Smooth muscle cell of the pulmonary artery (primary cell): Measurements from ENCODE around the gene OR9G1. TPM values are rescaled to one million over a fixed set of nuclear protein-coding genes. Genes with fewer than 3 reads are reported as not detected.

ENCODE experiments used
- total RNA-seq: library from RNA; depleted of rRNA; stranded (reverse); fragments of >200 nt; gene quantifications from 2 replicates; pipeline ENCODE4 v1.2.3, GENCODE V29; 2014

OR9G1 gene, protein sequence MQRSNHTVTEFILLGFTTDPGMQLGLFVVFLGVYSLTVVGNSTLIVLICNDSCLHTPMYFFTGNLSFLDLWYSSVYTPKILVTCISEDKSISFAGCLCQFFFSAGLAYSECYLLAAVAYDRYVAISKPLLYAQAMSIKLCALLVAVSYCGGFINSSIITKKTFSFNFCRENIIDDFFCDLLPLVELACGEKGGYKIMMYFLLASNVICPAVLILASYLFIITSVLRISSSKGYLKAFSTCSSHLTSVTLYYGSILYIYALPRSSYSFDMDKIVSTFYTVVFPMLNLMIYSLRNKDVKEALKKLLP
- total RNA-seq = not detected in 2 replicates

GRCh38 chr11:56698795-56699194 is at the start of gene OR9G1:
TSS of gene OR9G1 (plus strand) at chr11:56699095. CDS start at chr11:56700388, 1,293 bp downstream.

DNA sequence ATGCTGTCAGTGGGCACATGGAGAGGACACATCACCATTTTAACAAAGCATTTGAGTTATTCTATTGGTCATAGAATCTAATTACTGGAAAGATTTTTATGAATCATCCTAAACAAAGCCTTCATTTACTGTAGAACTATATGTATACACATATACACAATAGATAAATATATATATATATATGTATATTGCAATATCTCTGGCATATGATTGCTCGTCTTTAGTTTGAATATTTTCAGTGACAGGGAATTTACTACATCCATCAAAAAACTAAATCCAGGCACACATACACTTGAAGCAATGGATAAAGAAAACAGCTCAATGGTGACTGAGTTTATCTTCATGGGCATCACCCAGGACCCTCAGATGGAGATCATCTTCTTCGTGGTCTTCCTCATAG is 35.5 kb upstream of the OR9G1 start, which contains the start of gene OR5AR1:
Gene OR5AR1 (plus strand): TSS at position 301 of the 400 bp plus-strand sequence. CDS start 0 bp downstream, at position 301.

GRCh38 chr11:56748597-56748996 is 49.7 kb downstream of the OR9G1 start, which contains the start of gene OR9G4:
TSS of gene OR9G4 (minus strand) at chr11:56748697. CDS start at chr11:56743766, 4,931 bp downstream.

Other genes with a start within 250 kb of the OR9G1 start
- not detected in 2 replicates for gene OR5M3, start 225.7 kb upstream of the OR9G1 start, total RNA-seq
- gene OR5M8, start 207.7 kb upstream of the OR9G1 start, total RNA-seq = not detected in 2 replicates
- not detected in 2 replicates for gene OR5M11, start 155.8 kb upstream of the OR9G1 start, total RNA-seq
- not detected in 2 replicates for gene OR5M10, start 121.4 kb upstream of the OR9G1 start, total RNA-seq
- gene OR5M1, start 84.2 kb upstream of the OR9G1 start, total RNA-seq = not detected in 2 replicates
- not detected in 2 replicates for gene OR5AP2, start 56.7 kb upstream of the OR9G1 start, total RNA-seq
- gene OR5AR1, start 35.4 kb upstream of the OR9G1 start, total RNA-seq = not detected in 2 replicates
- not detected in 2 replicates for gene OR9G4, start 49.6 kb downstream of the OR9G1 start, total RNA-seq